Cortex of kidney (tissue), 1 donor: ENCODE results near the gene PUS10.

ENCODE experiments used
- DNase-seq: peaks from one replicate; lab custom pipeline; 2025; lab: John Stamatoyannopoulos, UW

Gene PUS10

GRCh38 chr2:60972889-60973656 is 45.0 kb downstream of the PUS10 start:
- no peak for DNase-seq

- no peak for DNase-seq
These were observed 51.3 kb downstream of the PUS10 start for GRCh38 chr2:60966507-60967405.

- DNase-seq = no peak
These were observed 52.6 kb downstream of the PUS10 start for GRCh38 chr2:60965499-60965785.

- no peak for DNase-seq
These were observed 53.2 kb downstream of the PUS10 start for GRCh38 chr2:60964651-60965498.

- DNase-seq = no peak
These were observed 54.9 kb downstream of the PUS10 start for GRCh38 chr2:60963190-60963589.

DNA sequence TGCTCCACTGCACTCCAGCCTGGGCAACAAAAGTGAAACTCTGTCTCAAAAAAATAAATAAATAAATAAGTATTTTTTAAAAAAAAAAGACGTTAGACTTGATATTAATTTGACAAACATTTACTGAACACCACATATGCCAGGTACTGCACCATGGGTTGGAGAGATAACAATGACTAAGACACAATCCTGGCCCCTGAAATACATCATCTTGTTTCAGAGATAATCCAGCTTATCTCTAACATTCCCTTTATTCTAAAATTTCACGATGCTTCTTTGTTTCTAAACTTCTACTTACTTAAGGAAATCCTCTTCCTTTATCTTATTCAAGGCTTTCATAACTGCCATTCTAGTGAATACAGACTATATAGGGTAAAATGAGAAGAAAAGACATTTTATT is 55.5 kb downstream of the PUS10 start:
- no peak for DNase-seq

DNA sequence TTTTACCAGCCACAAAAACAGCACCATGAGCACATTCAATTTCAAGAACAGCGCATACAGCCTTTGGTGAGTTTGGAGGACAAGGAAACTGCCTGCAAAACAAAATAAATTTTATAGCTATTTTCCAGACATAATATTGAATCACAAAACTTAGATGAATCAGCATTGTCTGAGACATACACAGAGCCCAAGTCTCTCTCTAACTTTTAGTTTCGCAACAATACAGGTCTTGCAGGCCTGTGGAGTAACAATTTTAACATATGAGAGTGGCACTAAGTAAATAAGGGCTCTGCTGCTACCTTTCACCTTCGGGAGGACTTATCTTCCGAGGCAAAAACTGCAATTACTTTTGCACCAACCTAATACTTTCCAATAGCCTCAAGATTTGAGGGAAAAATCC is 56.6 kb downstream of the PUS10 start:
- no peak for DNase-seq

GRCh38 chr2:60960706-60961105 is 57.3 kb downstream of the PUS10 start:
- DNase-seq = no peak

DNA sequence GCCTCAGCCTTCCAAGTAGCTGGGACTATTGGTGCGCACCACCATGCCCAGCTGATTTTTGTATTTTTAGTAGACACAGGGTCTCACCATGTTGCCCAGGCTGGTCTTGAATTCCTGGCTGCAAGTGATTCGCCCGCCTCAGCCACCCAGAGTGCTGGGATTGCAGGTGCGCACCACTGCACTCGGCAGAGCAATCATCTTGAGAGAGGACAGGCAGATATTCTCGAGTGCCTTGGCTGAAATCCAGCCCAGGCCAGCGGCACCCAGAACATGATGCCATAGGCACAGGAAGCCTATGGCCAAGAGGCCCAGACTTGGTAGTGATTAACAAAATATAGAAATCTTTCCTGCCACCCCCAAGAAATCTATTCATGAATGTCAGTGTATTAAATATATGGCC is 58.6 kb downstream of the PUS10 start:
- DNase-seq = no peak

DNA sequence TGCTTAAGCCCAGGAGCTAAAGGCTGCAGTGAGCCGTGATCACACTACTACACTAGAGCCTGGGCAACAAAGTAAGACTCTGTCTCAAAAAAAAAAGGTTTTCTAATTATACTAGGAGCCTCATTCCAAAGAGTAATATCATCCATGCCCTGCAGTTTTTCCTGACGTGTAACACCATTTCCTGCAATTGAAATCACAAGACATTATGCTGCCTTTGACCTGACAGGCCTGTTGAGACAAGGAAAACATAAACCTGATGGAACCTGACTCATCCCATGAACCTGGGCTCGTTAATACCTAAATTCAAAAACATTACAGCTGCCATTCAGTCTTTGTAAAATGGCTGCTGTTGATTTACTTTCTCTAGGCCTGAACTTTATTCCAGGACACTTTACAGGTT is 59.3 kb downstream of the PUS10 start:
- no peak for DNase-seq

DNA sequence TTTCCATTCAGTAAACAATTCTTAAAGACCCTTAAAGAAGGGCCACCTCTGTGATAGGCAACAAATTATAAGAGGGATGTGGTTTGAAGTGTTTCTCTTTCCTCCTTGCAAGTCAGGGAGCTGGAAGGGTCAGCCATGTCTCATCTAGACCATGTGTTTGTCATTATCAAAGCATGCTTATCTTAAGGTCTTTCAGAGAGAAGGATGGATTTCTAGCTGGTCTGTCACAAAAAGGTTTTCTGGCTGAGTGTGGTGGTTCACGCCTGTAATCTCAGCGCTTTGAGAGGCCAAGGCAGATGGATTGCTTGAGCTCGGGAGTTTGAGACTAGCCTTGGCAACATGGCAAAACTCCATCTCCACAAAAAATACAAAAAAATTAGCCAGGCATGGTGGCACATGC is 59.7 kb downstream of the PUS10 start:
- no peak for DNase-seq

GRCh38 chr2:60957643-60958042 is 60.4 kb downstream of the PUS10 start:
- no peak for DNase-seq

DNA sequence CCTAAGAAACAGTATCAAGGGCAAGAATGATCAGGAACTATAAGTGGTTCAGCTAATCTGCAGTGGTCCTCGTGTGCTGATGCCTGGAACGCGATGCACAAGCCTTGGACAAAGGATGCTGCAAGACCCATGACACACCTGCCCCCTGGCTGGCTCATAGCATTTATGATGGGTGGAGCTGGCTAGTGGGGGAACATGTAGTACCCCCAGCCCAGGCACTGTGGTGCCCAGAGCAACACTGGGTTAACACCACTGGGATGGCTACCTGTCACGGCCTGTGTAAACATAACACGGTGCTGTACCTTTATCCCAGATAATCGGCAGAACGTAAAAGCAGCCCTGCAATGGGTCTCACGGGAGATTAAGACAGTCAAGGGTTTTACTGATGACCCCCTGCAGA is 60.8 kb downstream of the PUS10 start:
- no peak for DNase-seq

DNA sequence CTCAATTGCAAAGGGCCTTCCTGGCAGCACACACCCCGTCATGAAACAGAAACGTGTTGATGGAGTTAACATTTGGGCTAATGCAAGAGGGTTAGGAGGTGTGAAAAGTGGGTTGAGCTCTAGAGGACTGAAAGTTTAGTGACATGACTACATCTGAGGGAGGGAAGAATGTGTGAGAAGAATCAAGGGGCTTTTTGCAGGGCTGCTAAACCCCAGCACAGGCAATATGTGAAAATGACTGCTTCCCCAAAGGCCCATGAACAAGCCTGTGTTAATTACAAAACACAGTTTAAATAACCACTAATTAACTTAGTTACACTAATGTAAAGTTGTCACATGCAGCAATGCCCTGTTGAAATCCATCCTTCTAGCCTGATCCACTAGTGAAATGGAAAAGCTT is 63.9 kb downstream of the PUS10 start:
- DNase-seq = no peak

- no peak for DNase-seq
These were observed 69.0 kb downstream of the PUS10 start for GRCh38 chr2:60948926-60949579.

- DNase-seq = no peak
These were observed 69.9 kb downstream of the PUS10 start for GRCh38 chr2:60948161-60948560.

DNA sequence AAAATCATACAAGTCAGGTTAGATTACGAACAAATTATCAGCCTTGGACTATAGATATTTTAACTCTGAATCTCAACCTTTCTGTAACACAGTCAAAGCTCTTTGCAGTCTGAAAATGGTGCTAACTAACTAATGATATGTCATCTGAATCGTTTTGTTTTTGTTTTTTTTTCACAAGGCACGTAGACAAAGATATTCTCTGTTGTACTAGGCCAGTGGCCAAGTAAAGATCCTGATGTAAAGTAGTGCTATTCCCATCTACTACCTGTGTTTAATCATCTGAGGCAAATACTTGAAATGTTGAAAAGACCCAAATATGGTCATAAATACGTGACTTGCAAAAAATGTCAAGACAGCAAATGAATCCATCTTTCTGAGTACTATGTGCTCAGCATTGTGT is 71.0 kb downstream of the PUS10 start:
- no peak for DNase-seq

GRCh38 chr2:60945341-60945740 is 72.7 kb downstream of the PUS10 start:
- DNase-seq = no peak

DNA sequence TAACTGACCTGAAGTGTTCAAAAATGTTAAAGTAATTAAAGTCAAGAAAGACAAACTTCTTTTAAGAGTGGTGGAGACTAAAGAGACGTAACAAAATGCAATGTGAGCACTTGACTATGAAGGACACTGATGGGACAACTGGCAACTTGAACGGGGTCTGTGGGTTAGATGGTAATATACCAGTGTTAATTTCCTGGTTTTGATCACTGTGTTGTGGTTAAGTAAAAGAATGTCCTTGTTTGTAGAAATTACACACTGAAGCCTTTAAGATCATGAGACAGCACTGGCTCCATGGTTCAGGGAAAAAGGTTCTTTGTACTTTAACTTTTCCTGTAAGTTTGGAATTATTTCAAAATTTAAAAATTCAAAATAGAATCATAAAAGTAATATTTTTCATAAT is 78.4 kb downstream of the PUS10 start:
- DNase-seq = no peak

DNA sequence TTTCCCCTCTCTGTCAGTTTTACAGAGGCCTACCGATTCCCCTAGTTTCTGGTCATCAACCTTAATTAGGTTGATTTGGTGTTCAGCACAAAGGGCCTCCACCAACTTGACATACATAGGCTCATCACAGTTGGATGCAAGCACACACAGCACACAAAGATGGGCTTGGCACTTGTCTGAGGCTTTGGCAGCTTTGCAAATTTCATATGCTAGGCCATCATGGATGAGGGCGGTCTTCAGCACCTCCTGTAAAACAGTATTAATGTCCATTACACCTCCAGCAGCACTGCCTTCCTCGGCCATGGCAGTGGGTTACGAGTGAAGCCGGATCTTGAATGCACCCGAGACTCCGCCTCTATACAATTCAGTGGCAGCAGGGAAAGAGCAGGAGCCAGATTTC is 79.8 kb downstream of the PUS10 start:
- no peak for DNase-seq

DNA sequence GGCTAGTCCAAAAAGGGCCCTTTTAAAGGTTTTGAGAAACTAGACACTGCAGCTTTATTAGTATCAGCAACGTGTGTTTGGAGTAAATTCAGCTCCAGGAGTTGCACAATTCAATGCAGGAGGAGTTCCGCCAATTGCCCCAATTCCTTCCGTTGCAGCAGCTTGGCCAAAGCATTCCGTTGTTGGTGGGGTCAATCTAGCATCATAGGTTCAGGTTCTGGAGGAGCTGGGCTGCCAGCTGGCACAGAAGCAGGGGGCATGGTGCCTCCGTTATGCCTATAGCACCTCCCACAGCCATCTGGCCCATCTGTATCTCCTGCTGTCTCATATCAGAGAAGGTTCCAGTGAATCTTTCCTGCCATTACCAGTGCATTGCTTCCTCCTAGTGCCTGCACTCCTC is 81.3 kb downstream of the PUS10 start:
- DNase-seq = no peak

DNA sequence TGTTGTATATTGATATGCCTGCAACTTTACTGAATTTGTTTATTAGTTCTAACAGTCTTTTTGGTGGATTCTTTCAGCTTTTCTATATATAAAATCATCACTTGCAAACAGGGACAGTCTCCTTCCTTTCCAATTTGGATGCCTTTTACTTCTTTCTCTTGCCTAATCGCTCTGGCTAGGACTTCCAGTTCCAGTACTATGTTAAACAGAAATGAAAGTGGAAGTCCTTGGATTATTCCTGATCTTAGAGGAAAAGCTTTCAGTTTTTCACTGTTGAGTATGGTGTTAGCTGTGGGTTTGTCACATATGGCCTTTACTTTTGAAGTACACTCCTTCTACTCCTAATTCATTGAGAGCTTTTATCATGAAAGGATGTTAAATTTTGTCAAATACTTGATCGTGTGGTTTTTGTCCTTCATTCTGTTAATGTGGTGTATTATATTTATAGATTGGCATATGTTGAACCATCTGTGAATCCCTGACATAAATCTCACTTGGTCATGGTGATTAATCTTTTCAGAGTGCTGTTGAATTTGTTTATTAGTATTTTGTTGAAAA is 83.8 kb downstream of the PUS10 start:
- DNase-seq = no peak
